ENCODE measurements around the gene MOV10. TPM values are rescaled to one million over a fixed set of nuclear protein-coding genes. Genes with fewer than 3 reads are reported as not detected.

The MOV10 gene
- total and polyA plus RNA-seq, 2 of the 13 experiments (the other 11 are each of a cell fraction or from before 2014, with no cell fraction given), result 56.4 to 58.2 TPM

DNA sequence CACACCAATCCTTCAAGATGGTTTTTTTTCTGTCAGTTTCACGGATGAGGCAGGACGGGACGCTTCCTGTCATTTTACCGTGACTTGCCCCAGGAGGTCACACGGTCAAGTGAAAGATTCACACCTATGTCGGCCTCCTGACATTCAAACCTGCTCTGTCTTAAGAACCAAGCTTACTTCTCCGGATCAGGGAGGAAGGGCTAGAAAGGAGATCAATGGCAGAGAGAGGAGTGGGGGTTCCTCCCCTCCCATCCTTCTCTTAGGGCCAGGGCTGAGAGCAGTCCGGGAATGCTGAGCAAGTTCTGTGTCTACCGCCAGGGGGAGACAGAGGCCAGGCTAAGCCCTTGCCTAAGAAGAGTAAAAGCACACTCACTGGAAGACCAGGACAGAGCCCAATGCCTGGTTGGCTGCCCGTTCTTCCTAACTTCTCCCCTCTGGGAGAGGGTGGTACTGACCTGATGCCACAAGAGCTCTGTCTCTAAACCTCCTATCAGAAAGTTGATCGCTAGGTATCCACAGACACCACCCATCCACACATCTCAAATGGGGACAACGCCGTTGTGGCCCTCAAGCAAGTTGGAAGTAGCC, 41.8 kb downstream of the MOV10 start (continued):
- 0 out of 2 replicates have a peak, but pooled peaks have one; percentile 36 for TF ChIP-seq TGIF2 (CRISPR knock-in tag; IDR thresholded peaks at IDR 0.05)
- no peak for TF ChIP-seq TFE3 (CRISPR knock-in tag; IDR thresholded peaks at IDR 0.05)
- no peak for TF ChIP-seq ZNF781 (CRISPR knock-in tag; IDR thresholded peaks at IDR 0.05; ENCODE audit: borderline replicate concordance, not compliant biosample characterization)
- TF ChIP-seq ZNF841 (CRISPR knock-in tag; IDR thresholded peaks at IDR 0.05; ENCODE audit: borderline replicate concordance), result no peak
- no peak for TF ChIP-seq CBFB (CRISPR knock-in tag; IDR thresholded peaks at IDR 0.05)
- TF ChIP-seq, protein P1, sequence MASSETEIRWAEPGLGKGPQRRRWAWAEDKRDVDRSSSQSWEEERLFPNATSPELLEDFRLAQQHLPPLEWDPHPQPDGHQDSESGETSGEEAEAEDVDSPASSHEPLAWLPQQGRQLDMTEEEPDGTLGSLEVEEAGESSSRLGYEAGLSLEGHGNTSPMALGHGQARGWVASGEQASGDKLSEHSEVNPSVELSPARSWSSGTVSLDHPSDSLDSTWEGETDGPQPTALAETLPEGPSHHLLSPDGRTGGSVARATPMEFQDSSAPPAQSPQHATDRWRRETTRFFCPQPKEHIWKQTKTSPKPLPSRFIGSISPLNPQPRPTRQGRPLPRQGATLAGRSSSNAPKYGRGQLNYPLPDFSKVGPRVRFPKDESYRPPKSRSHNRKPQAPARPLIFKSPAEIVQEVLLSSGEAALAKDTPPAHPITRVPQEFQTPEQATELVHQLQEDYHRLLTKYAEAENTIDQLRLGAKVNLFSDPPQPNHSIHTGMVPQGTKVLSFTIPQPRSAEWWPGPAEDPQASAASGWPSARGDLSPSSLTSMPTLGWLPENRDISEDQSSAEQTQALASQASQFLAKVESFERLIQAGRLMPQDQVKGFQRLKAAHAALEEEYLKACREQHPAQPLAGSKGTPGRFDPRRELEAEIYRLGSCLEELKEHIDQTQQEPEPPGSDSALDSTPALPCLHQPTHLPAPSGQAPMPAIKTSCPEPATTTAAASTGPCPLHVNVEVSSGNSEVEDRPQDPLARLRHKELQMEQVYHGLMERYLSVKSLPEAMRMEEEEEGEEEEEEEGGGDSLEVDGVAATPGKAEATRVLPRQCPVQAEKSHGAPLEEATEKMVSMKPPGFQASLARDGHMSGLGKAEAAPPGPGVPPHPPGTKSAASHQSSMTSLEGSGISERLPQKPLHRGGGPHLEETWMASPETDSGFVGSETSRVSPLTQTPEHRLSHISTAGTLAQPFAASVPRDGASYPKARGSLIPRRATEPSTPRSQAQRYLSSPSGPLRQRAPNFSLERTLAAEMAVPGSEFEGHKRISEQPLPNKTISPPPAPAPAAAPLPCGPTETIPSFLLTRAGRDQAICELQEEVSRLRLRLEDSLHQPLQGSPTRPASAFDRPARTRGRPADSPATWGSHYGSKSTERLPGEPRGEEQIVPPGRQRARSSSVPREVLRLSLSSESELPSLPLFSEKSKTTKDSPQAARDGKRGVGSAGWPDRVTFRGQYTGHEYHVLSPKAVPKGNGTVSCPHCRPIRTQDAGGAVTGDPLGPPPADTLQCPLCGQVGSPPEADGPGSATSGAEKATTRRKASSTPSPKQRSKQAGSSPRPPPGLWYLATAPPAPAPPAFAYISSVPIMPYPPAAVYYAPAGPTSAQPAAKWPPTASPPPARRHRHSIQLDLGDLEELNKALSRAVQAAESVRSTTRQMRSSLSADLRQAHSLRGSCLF (CRISPR knock-in tag; IDR thresholded peaks at IDR 0.05; ENCODE audit: borderline replicate concordance), result no peak
- no peak for TF ChIP-seq ZNF10 (CRISPR knock-in tag; IDR thresholded peaks at IDR 0.05; ENCODE audit: borderline replicate concordance, low read depth)
- TF ChIP-seq ZNF34 (CRISPR knock-in tag; IDR thresholded peaks at IDR 0.05; ENCODE audit: borderline replicate concordance), result no peak
- peak; percentile 33; the same call in 1 of the 2 replicates for TF ChIP-seq THAP11 (CRISPR knock-in tag; IDR thresholded peaks at IDR 0.05)
- no peak for TF ChIP-seq NFKBIZ (CRISPR knock-in tag; IDR thresholded peaks at IDR 0.05)
- no peak for TF ChIP-seq PLSCR1 (CRISPR knock-in tag; IDR thresholded peaks at IDR 0.05; ENCODE audit: borderline replicate concordance)
- TF ChIP-seq RAD51 (IDR thresholded peaks at IDR 0.05; ENCODE audit: borderline replicate concordance), result no peak
- no peak for TF ChIP-seq REPIN1 (CRISPR knock-in tag; IDR thresholded peaks at IDR 0.05; ENCODE audit: borderline replicate concordance, low read depth)
- TF ChIP-seq ARID5B (CRISPR knock-in tag; IDR thresholded peaks at IDR 0.05), result 0 out of 2 replicates have a peak, but pooled peaks have one; percentile 13
- 0 out of 2 replicates have a peak, but pooled peaks have one; percentile 32 for TF ChIP-seq DNMT3B (CRISPR knock-in tag; conservative IDR thresholded peaks at IDR 0.05)
- no peak for TF ChIP-seq ARID2 (CRISPR knock-in tag; IDR thresholded peaks at IDR 0.05; ENCODE audit: borderline replicate concordance)
- no peak for TF ChIP-seq NR2F1 (CRISPR knock-in tag; IDR thresholded peaks at IDR 0.05)
- TF ChIP-seq IRX3 (CRISPR knock-in tag; IDR thresholded peaks at IDR 0.05; ENCODE audit: borderline replicate concordance, low read depth), result no peak
- no peak for TF ChIP-seq BCL6 (CRISPR knock-in tag; IDR thresholded peaks at IDR 0.05)
